DMS153 (cell line): ENCODE measurements around the gene LINC00305.

Experiments used
- DNase-seq: peaks from one replicate; lab custom pipeline; 2025; lab: John Stamatoyannopoulos, UW

LINC00305 gene

GRCh38 chr18:64115881-64116280 lies 33.0 kb downstream of the LINC00305 start:
- no peak for DNase-seq

GRCh38 chr18:64111950-64112349 lies 36.9 kb downstream of the LINC00305 start:
- no peak for DNase-seq

GRCh38 chr18:64110692-64111480 lies 38.0 kb downstream of the LINC00305 start:
- peak; percentile 74 for DNase-seq

GRCh38 chr18:64103986-64104385 lies 44.9 kb downstream of the LINC00305 start:
- DNase-seq: no peak

- DNase-seq: peak; percentile 78
Observed at GRCh38 chr18:64100116-64100922, 48.6 kb downstream of the LINC00305 start.

GRCh38 chr18:64099244-64099643 lies 49.6 kb downstream of the LINC00305 start:
- no peak for DNase-seq

- DNase-seq: no peak
Observed at GRCh38 chr18:64097497-64097896, 51.4 kb downstream of the LINC00305 start.

- no peak for DNase-seq
Observed at GRCh38 chr18:64095056-64095455, 53.8 kb downstream of the LINC00305 start.

GRCh38 chr18:64094210-64094609 lies 54.7 kb downstream of the LINC00305 start:
- DNase-seq: no peak

GRCh38 chr18:64091526-64091925 lies 57.4 kb downstream of the LINC00305 start:
- no peak for DNase-seq

GRCh38 chr18:64090876-64091275 lies 58.0 kb downstream of the LINC00305 start:
- DNase-seq: no peak

GRCh38 chr18:64083916-64084315 lies 65.0 kb downstream of the LINC00305 start:
- no peak for DNase-seq

GRCh38 chr18:64082513-64082912 lies 66.4 kb downstream of the LINC00305 start:
- DNase-seq: no peak

GRCh38 chr18:64082054-64082453 lies 66.8 kb downstream of the LINC00305 start:
- DNase-seq: no peak

GRCh38 chr18:64073971-64074370 lies 74.9 kb downstream of the LINC00305 start:
- no peak for DNase-seq

- DNase-seq: no peak
Observed at GRCh38 chr18:64055019-64055418, 93.9 kb downstream of the LINC00305 start.

- no peak for DNase-seq
Observed at GRCh38 chr18:64053246-64053645, 95.6 kb downstream of the LINC00305 start.

- no peak for DNase-seq
Observed at GRCh38 chr18:64052772-64053171, 96.1 kb downstream of the LINC00305 start.

- DNase-seq: no peak
Observed at GRCh38 chr18:64044616-64045015, 104.3 kb downstream of the LINC00305 start.

GRCh38 chr18:64042728-64043358 lies 106.0 kb downstream of the LINC00305 start:
- DNase-seq: no peak

- no peak for DNase-seq
Observed at GRCh38 chr18:64037812-64038414, 111.0 kb downstream of the LINC00305 start.

GRCh38 chr18:64032312-64032711 lies 116.6 kb downstream of the LINC00305 start:
- DNase-seq: no peak
